NCI-H2029 treated with DMSO at 0.1 percent for 48 hours (cell line): ENCODE results near the gene NTM.

Experiments
- DNase-seq: peaks from one replicate; lab custom pipeline; 2025; lab: John Stamatoyannopoulos, UW

The NTM gene

GRCh38 chr11:131644204-131644795 lies 273.9 kb downstream of the NTM start:
- DNase-seq = no peak

- DNase-seq = no peak
Observed at GRCh38 chr11:131645237-131645636, 274.8 kb downstream of the NTM start.

DNA sequence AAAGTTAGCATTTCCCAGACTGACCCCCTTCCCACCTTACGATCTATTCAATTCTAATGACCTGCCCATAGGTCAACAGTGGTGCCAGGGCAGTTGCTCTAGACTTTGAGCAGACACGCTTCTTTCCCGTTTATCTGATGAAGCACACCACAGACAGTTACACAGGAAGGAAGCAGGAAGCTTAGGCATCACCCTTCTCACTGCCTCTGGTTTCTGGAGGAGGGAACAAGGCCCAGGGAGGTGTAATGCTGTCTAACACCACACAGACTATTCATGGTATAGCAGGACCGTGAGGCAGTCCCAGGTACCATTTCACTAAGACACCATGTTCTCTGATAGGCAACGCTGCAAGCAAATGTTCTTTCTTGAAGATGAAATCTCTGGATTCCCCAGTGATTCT lies 279.4 kb downstream of the NTM start:
- no peak for DNase-seq

DNA sequence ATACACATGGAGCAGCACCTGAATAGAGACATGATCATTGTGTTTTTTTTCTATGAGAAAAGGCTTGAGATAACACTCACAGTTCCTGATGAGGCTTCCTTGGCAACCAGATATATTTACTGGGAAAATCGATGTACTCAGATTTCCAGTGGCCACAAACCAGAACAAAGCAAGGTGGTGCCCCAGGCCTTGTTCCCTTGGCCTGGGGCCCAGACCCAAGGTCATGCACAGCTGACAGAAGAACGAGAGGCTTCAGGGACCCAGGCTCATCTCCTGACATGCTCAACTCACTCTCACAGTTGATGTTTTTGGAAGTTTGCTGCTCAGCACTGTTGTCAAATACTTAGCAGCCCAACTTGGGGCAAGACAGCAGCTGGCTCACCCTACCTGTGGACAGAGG lies 281.8 kb downstream of the NTM start:
- DNase-seq = peak; percentile 7

- DNase-seq = no peak
Observed at GRCh38 chr11:131653260-131653659, 282.8 kb downstream of the NTM start.

- DNase-seq = no peak
Observed at GRCh38 chr11:131654849-131655248, 284.4 kb downstream of the NTM start.

- DNase-seq = no peak
Observed at GRCh38 chr11:131656179-131656838, 285.9 kb downstream of the NTM start.

GRCh38 chr11:131656839-131657211 lies 286.4 kb downstream of the NTM start:
- no peak for DNase-seq

GRCh38 chr11:131658414-131658813 lies 288.0 kb downstream of the NTM start:
- DNase-seq = no peak

- no peak for DNase-seq
Observed at GRCh38 chr11:131658952-131659351, 288.5 kb downstream of the NTM start.

- no peak for DNase-seq
Observed at GRCh38 chr11:131659931-131660330, 289.5 kb downstream of the NTM start.

- no peak for DNase-seq
Observed at GRCh38 chr11:131661132-131661531, 290.7 kb downstream of the NTM start.

GRCh38 chr11:131662317-131662972 lies 292.0 kb downstream of the NTM start:
- no peak for DNase-seq

DNA sequence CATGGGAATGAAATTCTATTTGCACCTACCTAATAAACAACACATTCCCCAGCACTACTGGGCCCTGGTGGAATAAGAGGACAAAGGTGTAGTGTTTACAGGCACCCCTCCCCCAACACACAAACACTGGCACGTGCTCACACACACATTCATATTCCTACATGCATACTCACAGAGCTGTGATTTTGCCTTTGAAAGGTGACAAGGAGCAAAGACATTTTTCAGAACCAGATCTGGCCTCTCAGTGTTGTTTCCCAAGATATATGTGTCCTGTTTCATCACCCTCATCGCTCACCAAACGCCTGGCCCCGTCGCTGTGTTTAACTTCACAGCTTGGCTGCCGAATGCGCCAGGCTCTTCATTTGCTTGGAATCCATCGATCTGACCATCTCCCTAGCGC lies 292.6 kb downstream of the NTM start:
- no peak for DNase-seq

- no peak for DNase-seq
Observed at GRCh38 chr11:131663405-131664200, 293.2 kb downstream of the NTM start.

DNA sequence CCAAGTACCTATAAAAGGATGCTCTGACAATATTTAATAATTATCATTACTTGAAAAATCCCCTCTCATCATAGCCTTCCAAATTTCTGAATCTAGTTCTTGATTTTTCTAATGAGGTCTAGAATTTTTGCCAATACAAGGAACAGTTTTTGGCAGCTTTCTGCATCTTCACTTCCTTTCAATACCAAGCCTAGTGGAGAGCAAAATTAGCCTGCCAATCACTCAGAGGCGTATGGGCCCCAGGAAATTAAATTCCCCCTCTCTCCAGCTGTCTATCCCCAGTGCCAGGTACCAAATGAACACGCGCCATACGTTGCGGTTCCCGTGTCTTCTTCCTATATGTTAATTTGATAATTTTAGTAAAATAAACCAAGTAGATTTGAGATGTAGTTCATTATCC lies 293.9 kb downstream of the NTM start:
- DNase-seq = no peak

DNA sequence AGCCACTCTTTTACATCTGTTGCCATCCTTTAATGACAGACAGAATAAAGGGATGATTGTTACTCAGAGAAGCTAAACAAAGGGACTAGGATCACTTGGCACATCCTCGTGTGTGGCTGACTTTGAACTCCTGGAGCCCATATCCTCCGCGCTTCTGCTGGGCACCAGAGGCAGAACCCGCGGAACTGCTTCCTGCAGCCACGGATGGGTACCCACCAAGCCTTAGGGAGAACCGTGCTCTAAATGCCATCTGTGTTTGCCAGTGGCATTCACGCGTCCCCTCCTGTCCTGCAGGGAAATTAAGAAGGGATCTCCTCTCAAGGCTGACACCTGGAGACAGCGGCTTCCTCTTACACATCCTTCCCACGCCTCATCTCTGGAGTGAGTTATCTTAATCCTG lies 294.4 kb downstream of the NTM start:
- DNase-seq = no peak

- no peak for DNase-seq
Observed at GRCh38 chr11:131665344-131665968, 295.0 kb downstream of the NTM start.

DNA sequence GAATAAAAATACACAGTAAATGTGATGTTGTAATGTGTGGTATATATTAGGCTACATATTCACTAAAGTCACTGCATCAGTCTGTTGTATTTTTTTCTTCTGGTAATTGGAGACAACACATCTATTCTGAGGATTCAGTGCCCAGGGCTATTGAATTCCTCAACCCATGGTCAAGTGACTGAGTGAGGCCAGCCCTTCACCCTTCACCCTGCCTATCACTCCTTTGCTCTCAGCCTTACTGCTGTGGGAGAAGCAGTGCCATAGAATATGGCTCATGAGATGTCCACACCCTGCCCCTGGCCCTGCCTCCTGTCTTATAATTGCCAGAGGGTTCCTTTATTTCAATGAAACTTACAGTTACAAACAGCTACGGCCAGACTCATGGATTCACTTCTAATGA lies 295.6 kb downstream of the NTM start:
- DNase-seq = no peak

DNA sequence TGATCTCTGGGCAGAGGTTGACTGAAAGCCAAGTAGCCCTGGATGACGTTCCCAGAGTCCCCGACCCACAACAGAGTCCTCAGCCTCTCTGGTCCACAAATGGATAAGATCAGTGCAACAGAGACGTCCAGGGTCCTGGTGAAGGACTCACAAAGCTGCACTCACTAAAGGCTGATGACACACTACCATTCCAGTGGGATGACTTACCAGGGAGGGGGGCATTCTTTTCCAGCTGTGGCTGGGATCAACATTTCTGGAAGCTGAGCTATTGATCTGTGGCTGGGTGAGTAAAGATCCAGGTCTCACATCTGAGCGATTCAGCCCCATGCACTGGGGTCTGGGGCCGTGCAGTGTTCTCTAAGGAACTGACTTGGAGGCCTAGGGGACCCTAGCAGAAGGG lies 296.2 kb downstream of the NTM start:
- DNase-seq = no peak

GRCh38 chr11:131667566-131667965 lies 297.2 kb downstream of the NTM start:
- no peak for DNase-seq
